A673 (cell line): Measurements from ENCODE around the gene VWA8. TPM values are rescaled to one million over a fixed set of nuclear protein-coding genes. Genes with fewer than 3 reads are reported as not detected.
"Not testable (repeated sequence)": the region's sequence is repeated elsewhere in the genome, so short reads cannot be mapped to it uniquely, and the experiment has no call there.

ENCODE experiments used
- BruUV-seq: library from RNA; stranded (reverse); fragments of 400-500 nt; replicated peaks from 2 replicates; lab custom pipeline; 2021; lab: Mats Ljungman, UMichigan
- CTCF ChIA-PET: fragments of 300-600 bp; sonication (Branson Sonifier 250); formaldehyde crosslinking; loops from one replicate; lab custom pipeline; 2022; ENCODE audit warnings: antibody characterized with exemption; lab: Charles Lee
- POLR2A ChIA-PET: fragments of 300-600 bp; sonication (Branson Sonifier 250); formaldehyde crosslinking; loops from one replicate; lab custom pipeline; 2022; ENCODE audit warnings: antibody characterized with exemption; ENCODE audit not compliant: low non-redundant PET; lab: Charles Lee
- DNase-seq: peaks from one replicate; pipeline ENCODE4 v3.0.0-alpha.2; 2015; ENCODE audit warnings: low spot score
- H3K27ac ChIP-seq: fragments of 200-600 bp; sonication (generic); 2 replicates; pipeline ENCODE4 v1.5.1; 2016; ENCODE audit warnings: mixed run types, low read depth, mild to moderate bottlenecking, mixed read lengths, antibody characterized with exemption, low read length; ENCODE audit not compliant: poor library complexity, severe bottlenecking
- H3K27me3 ChIP-seq: fragments of 200-600 bp; sonication (generic); replicated peaks from 2 replicates; pipeline ENCODE4 v1.6.1; 2017; ENCODE audit warnings: mixed run types, low read depth, mild to moderate bottlenecking, mixed read lengths, antibody characterized with exemption, low read length; ENCODE audit not compliant: insufficient read depth, poor library complexity
- H3K36me3 ChIP-seq: fragments of 200-600 bp; sonication (generic); 2 replicates; pipeline ENCODE4 v1.6.1; 2016; ENCODE audit warnings: mixed run types, mild to moderate bottlenecking, mixed read lengths, antibody characterized with exemption, low read length; ENCODE audit not compliant: insufficient read depth, poor library complexity, severe bottlenecking
- H3K4me1 ChIP-seq: fragments of 200-600 bp; sonication (generic); 2 replicates; pipeline ENCODE4 v1.6.1; 2017; ENCODE audit warnings: mixed run types, mild to moderate bottlenecking, mixed read lengths, antibody characterized with exemption, low read length; ENCODE audit not compliant: insufficient read depth, poor library complexity, severe bottlenecking
- H3K4me3 ChIP-seq: fragments of 200-600 bp; sonication (generic); 2 replicates; pipeline ENCODE4 v1.5.1; 2016; ENCODE audit warnings: low read depth, mixed run types, mild to moderate bottlenecking, mixed read lengths, low read length; ENCODE audit not compliant: poor library complexity, severe bottlenecking
- H3K9me3 ChIP-seq: fragments of 200-600 bp; sonication (generic); 2 replicates; pipeline ENCODE4 v1.6.1; 2016; ENCODE audit warnings: mixed run types, low read depth, mild to moderate bottlenecking, mixed read lengths, antibody characterized with exemption, low read length; ENCODE audit not compliant: poor library complexity, severe bottlenecking
- EZH2 ChIP-seq: fragments of 200-600 bp; sonication (generic); IDR thresholded peaks from 2 replicates; pipeline ENCODE4 v1.6.1; 2017; ENCODE audit warnings: borderline replicate concordance, low read depth, mild to moderate bottlenecking, mixed read lengths, antibody characterized with exemption, low read length; ENCODE audit not compliant: poor library complexity, severe bottlenecking
- intact Hi-C: fragments of 100-400 bp; cut with micrococcal nuclease; formaldehyde crosslinking; loops from one replicate; pipeline ENCODE4 v1.10.0; 2022; ENCODE audit not compliant: unreplicated experiment
- total RNA-seq: library from RNA; stranded (reverse); gene quantifications from 2 replicates; pipeline ENCODE4 v1.2.3, GENCODE V29; 2021
- TF ChIP-seq, protein P1 (sequence below): fragments of 300-800, 200-600 bp; sonication (generic); conservative IDR thresholded peaks from 2 replicates; pipeline ENCODE4 v1.5.1; 2017; ENCODE audit warnings: low read depth, mild to moderate bottlenecking, antibody characterized with exemption, low read length, moderate library complexity, mixed read lengths

The VWA8 gene
- total RNA-seq, 1 experiment from 2014 or later, result 18.5 TPM

DNA sequence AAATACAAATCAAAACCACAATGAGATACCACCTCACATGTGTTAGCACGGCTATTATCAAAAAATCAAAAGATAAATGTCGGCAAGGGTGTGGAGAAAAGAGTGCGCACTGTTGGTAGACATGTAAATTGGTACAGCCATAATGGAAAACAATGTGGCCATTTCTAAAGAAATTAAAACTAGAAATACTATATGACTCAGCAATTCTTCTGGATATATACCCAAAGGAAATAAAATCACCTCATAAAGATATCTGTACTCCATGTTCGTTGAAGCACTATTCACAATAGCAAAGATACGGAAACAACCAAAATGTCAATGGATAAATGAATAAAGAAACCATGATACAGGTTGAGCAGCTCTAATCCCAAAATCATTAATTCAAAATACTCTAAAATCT lies 30.8 kb downstream of the VWA8 start:
- no TSS peak for BruUV-seq
- intact Hi-C loops, result no loop called here
- CTCF ChIA-PET, result no interaction called here
- POLR2A ChIA-PET, result no interaction called here
- H3K36me3 ChIP-seq, result peaks cover 8% of the 10 kb centered on the region
- DNase-seq, result no peak
- no peaks in the 10 kb centered on the region for H3K27me3 ChIP-seq
- no peak overlapping the region for H3K4me3 ChIP-seq
- no peak overlapping the region for H3K27ac ChIP-seq
- H3K4me1 ChIP-seq, result no peaks in the 10 kb centered on the region
- H3K9me3 ChIP-seq, result peaks cover 6% of the 10 kb centered on the region
- TF ChIP-seq, protein P1, sequence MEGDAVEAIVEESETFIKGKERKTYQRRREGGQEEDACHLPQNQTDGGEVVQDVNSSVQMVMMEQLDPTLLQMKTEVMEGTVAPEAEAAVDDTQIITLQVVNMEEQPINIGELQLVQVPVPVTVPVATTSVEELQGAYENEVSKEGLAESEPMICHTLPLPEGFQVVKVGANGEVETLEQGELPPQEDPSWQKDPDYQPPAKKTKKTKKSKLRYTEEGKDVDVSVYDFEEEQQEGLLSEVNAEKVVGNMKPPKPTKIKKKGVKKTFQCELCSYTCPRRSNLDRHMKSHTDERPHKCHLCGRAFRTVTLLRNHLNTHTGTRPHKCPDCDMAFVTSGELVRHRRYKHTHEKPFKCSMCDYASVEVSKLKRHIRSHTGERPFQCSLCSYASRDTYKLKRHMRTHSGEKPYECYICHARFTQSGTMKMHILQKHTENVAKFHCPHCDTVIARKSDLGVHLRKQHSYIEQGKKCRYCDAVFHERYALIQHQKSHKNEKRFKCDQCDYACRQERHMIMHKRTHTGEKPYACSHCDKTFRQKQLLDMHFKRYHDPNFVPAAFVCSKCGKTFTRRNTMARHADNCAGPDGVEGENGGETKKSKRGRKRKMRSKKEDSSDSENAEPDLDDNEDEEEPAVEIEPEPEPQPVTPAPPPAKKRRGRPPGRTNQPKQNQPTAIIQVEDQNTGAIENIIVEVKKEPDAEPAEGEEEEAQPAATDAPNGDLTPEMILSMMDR, result no peak

GRCh38 chr13:41928323-41928722 lies 32.6 kb downstream of the VWA8 start:
- H3K9me3 ChIP-seq, result peaks cover 24% of the 10 kb centered on the region
- CTCF ChIA-PET, result interaction anchor here (0.7 kb wide), 1 partner anchor 9 kb away, joined by 3 read pairs; no protein-coding TSS in a partner anchor

DNA sequence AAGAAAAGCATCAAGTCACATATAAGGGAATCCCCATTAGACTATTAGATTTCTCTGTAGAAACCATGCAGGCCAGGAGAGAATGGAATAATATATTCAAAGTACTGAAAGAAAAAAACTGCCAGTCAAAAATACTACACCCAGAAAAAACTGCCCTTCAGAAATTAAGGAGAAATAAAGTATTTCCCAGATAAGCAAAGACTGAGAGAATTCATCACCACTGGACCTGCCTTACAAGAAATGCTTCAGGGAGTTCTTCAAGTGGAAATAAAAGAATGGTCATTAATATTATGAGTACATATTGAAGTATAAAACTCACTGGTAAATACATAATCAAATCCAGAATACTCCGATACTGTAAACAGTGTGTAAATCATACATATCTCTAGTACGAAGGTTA lies 35.9 kb downstream of the VWA8 start:
- no peaks in the 10 kb centered on the region for H3K27me3 ChIP-seq
- TF ChIP-seq EZH2, result no peak
- TF ChIP-seq, protein P1, result no peak

More at GRCh38 chr13:41928323-41928722, 32.6 kb downstream of the VWA8 start:
- intact Hi-C loops, result no loop called here
- Histone ChIP-seq H3K36me3 (peaks cover 8% of the 10 kb centered on the region), H3K27ac (no peak overlapping the region), H3K27me3 (no peaks in the 10 kb centered on the region), H3K4me3 (no peak overlapping the region), H3K4me1 (no peaks in the 10 kb centered on the region)
- POLR2A ChIA-PET, result no interaction called here
- BruUV-seq, result no TSS peak
- TF ChIP-seq, protein P1, result no peak
- no peak for TF ChIP-seq EZH2
- no peak for DNase-seq

GRCh38 chr13:41922894-41923293 lies 38.0 kb downstream of the VWA8 start:
- intact Hi-C loops, H3K4me1 ChIP-seq, CTCF ChIA-PET, H3K27ac ChIP-seq, BruUV-seq, H3K4me3 ChIP-seq, DNase-seq, H3K27me3 ChIP-seq, H3K36me3 ChIP-seq, POLR2A ChIA-PET: not testable (repeated sequence)
- H3K9me3 ChIP-seq, result peaks cover 24% of the 10 kb centered on the region

More for the DNA sequence above, 35.9 kb downstream of the VWA8 start:
- DNase-seq, result no peak
- Histone ChIP-seq H3K4me3 (no peak overlapping the region), H3K4me1 (no peaks in the 10 kb centered on the region), H3K36me3 (peaks cover 8% of the 10 kb centered on the region), H3K9me3 (peaks cover 24% of the 10 kb centered on the region), H3K27ac (no peak overlapping the region)
- intact Hi-C loops, result no loop called here
- POLR2A ChIA-PET, result no interaction called here
- BruUV-seq, result no TSS peak
- CTCF ChIA-PET, result no interaction called here
